K562 (cell line): ENCODE results near the gene PDRG1. TPM values are rescaled to one million over a fixed set of nuclear protein-coding genes. Genes with fewer than 3 reads are reported as not detected.

ENCODE experiments used
- ATAC-seq: fragments of 200-7000 bp; cut with Tn5 transposase; 3 replicates; pipeline ENCODE4 v1.9.1; 2020; ENCODE audit warnings: moderate library complexity
- BruUV-seq: library from RNA; stranded (reverse); fragments of 400-500 nt; replicated peaks from 2 replicates; lab custom pipeline; 2021; lab: Mats Ljungman, UMichigan
- CTCF ChIA-PET: fragments of 300-600 bp; formaldehyde crosslinking; extraction: SDS; loops from one replicate; lab custom pipeline; 2021; ENCODE audit warnings: low intra/inter-chr PET ratio; lab: Yijun Ruan, JAX
- POLR2A ChIA-PET: fragments of 300-600, 350-650 bp; sonication (Branson Sonifier 250); formaldehyde crosslinking; extraction: SDS; loops from one replicate; lab custom pipeline; 2021; ENCODE audit warnings: antibody characterized with exemption, inconsistent platforms; lab: Yijun Ruan, JAX
- DNase-seq, 4 experiments: peaks; one replicate each; pipeline versions ENCODE4 v3.0.0 to v3.0.0-alpha.2; 2011 to 2018; ENCODE audit warnings: low spot score in 3 of 4, mixed read lengths in 3 of 4; ENCODE audit errors: extremely low read depth in 1 of 4
- FAIRE-seq: peaks from 2 replicates; lab custom pipeline; 2011; peaks lifted over from hg19 to GRCh38; lab: Jason Lieb, UNC
- H2AFZ ChIP-seq: 2 replicates; pipeline ENCODE4 v1.6.0; 2011; ENCODE audit warnings: low read depth, low read length, control low read depth, inconsistent platforms
- H3K27ac ChIP-seq: fragments of 200-600 bp; 3 replicates; pipeline ENCODE4 v1.8.0; 2011; ENCODE audit warnings: low read depth, mild to moderate bottlenecking, control low read depth, inconsistent platforms, low read length, moderate library complexity, mixed read lengths; ENCODE audit errors: extremely low read depth
- H3K27me3 ChIP-seq, 2 experiments: fragments of 300-600 bp in 1 of 2; 2 replicates in 1 of 2; 3 replicates in 1 of 2; pipeline versions ENCODE4 v1.6.0 to v1.8.0; 2011; ENCODE audit warnings: inconsistent platforms in 2 of 2, low read length in 2 of 2, mild to moderate bottlenecking in 1 of 2, mixed read lengths in 1 of 2, moderate library complexity in 1 of 2; ENCODE audit not compliant: control insufficient read depth in 2 of 2, insufficient read depth in 2 of 2
- H3K36me3 ChIP-seq: fragments of 300-600 bp; 3 replicates; pipeline ENCODE4 v1.8.0; 2011; ENCODE audit warnings: mild to moderate bottlenecking, low read length, inconsistent platforms; ENCODE audit not compliant: control insufficient read depth, insufficient read depth
- H3K4me1 ChIP-seq, 2 experiments: fragments of 200-600 bp in 1 of 2; replicated peaks in 1 of 2; 2 replicates in 1 of 2; 3 replicates in 1 of 2; pipeline versions ENCODE4 v1.5.1 to v1.8.0; 2011; ENCODE audit warnings: inconsistent platforms in 2 of 2, low read length in 2 of 2, mild to moderate bottlenecking in 1 of 2, mixed read lengths in 1 of 2, moderate library complexity in 1 of 2; ENCODE audit not compliant: control insufficient read depth in 2 of 2, insufficient read depth in 2 of 2
- H3K4me2 ChIP-seq: 2 replicates; pipeline ENCODE4 v1.6.1; 2011; ENCODE audit warnings: low read length, control low read depth, inconsistent platforms, mixed read lengths; ENCODE audit not compliant: insufficient read depth
- H3K4me3 ChIP-seq: fragments of 200-600 bp; sonication (generic), shearing (Covaris generic); 2 replicates; pipeline ENCODE4 v1.5.1; 2016; ENCODE audit warnings: control low read depth, inconsistent platforms
- H3K79me2 ChIP-seq: fragments of 200-600 bp; 3 replicates; pipeline ENCODE4 v1.8.0; 2011; ENCODE audit warnings: low read length, inconsistent platforms; ENCODE audit not compliant: control insufficient read depth, insufficient read depth
- H3K9ac ChIP-seq, 2 experiments: 2 replicates each; pipeline versions ENCODE4 v1.6.0 to v1.6.1; 2011; ENCODE audit warnings: low read depth in 2 of 2, low read length in 2 of 2, control low read depth in 1 of 2, inconsistent platforms in 1 of 2, mild to moderate bottlenecking in 1 of 2, mixed read lengths in 1 of 2; ENCODE audit not compliant: insufficient read depth in 1 of 2
- H3K9me1 ChIP-seq: one replicate; pipeline ENCODE4 v1.6.0; 2011; ENCODE audit warnings: inconsistent platforms, mild to moderate bottlenecking, low read length, moderate library complexity; ENCODE audit not compliant: control insufficient read depth, insufficient read depth
- H3K9me3 ChIP-seq: replicated peaks from 2 replicates; pipeline ENCODE4 v1.5.1; 2011; ENCODE audit warnings: low read depth, low read length, inconsistent platforms; ENCODE audit not compliant: control insufficient read depth, insufficient read depth
- H4K20me1 ChIP-seq: replicated peaks from 2 replicates; pipeline ENCODE4 v1.6.1; 2011; ENCODE audit warnings: low read length, inconsistent platforms, mixed read lengths; ENCODE audit not compliant: control insufficient read depth, insufficient read depth
- CHD4 ChIP-seq: fragments of 200-600 bp; sonication (generic); IDR thresholded peaks from 3 replicates; pipeline ENCODE4 v1.6.1; 2012; ENCODE audit warnings: low read depth, mild to moderate bottlenecking, mixed read lengths, low read length, inconsistent platforms; ENCODE audit not compliant: insufficient read depth, insufficient replicate concordance, poor library complexity, severe bottlenecking
- CHD7 ChIP-seq: fragments of 200-600 bp; sonication (generic); IDR thresholded peaks from one replicate; pipeline ENCODE4 v1.6.1; 2012; ENCODE audit warnings: mild to moderate bottlenecking, low read depth, low read length, inconsistent platforms
- IRF9 ChIP-seq: fragments of 450-650 bp; IDR thresholded peaks from 2 replicates; pipeline ENCODE4 v1.6.1; 2016; ENCODE audit warnings: missing biosample characterization, missing genetic modification characterization
- NFATC3 ChIP-seq: fragments of 450-650 bp; IDR thresholded peaks from 2 replicates; pipeline ENCODE4 v1.6.1; 2017; ENCODE audit warnings: mild to moderate bottlenecking
- WGBS: fragments of 100-300 bp; shearing (Covaris generic); methylation state at CpG from one replicate; pipeline ENCODE4 v1.1.6; 2016; ENCODE audit warnings: low coverage, mixed read lengths; ENCODE audit not compliant: insufficient coverage; ENCODE audit errors: missing lambda C conversion rate; 5-methylcytosine and 5-hydroxymethylcytosine counted together
- in situ Hi-C: fragments of 300-500 bp; cut with MboI; formaldehyde crosslinking; loops from 4 replicates; pipeline ENCODE4 v1.15.0; 2018; ENCODE audit warnings: inconsistent platforms, mixed read lengths
- intact Hi-C: fragments of 100-400 bp; cut with micrococcal nuclease; formaldehyde crosslinking; loops from 2 replicates; pipeline ENCODE4 v1.14.2; 2022
- polyA plus RNA-seq, 8 experiments: library from polyadenylated mRNA; depleted of rRNA in 4 of 8; stranded (reverse) in 5 of 8; unstranded in 3 of 8; fragments of >200 nt; fragmentation: Nextera tagmentation in 2 of 8; fragmentation: Illumina TruSeq in 1 of 8; extraction: Ambion mirVana in 2 of 8; extraction: Trizol in 1 of 8; gene quantifications; 2 replicates each; pipeline versions ENCODE4 v1.2.1 to v1.2.3, GENCODE V29; 2011 to 2014; ENCODE audit warnings: inconsistent platforms in 1 of 8, missing spikeins in 1 of 8
- total RNA-seq, 7 experiments: library from RNA; depleted of rRNA in 6 of 7; stranded (reverse); fragments of >200 nt in 6 of 7; fragmentation: Illumina TruSeq in 2 of 7; extraction: Trizol in 2 of 7; gene quantifications; 2 replicates each; pipeline versions ENCODE4 v1.2.1 to v1.2.3, GENCODE V29; 2011 to 2021; ENCODE audit warnings: low replicate concordance in 1 of 7

Gene PDRG1
- total and polyA plus RNA-seq, 9 of the 15 experiments (the other 6 are each of a cell fraction or from before 2014, with no cell fraction given) = 12.6 to 58.6 (median 26.1) TPM

- no peak for TF ChIP-seq CHD4
Observed at GRCh38 chr20:31910071-31910803, 41.6 kb downstream of the PDRG1 start (continued).

GRCh38 chr20:31909253-31910070 lies 42.4 kb downstream of the PDRG1 start:
- peaks cover 0 to 3% of the 10 kb centered on the region in 2 experiments; a peak in 3 of 5 replicates for H3K4me1 ChIP-seq
- H2AFZ ChIP-seq = no peak overlapping the region
- H3K4me2 ChIP-seq = no peak overlapping the region
- no peaks in the 10 kb centered on the region for H3K79me2 ChIP-seq
- no peak overlapping the region for H3K9ac ChIP-seq
- no peak for ATAC-seq
- no TSS peak for BruUV-seq
- FAIRE-seq = no peak
- H3K4me3 ChIP-seq = no peak overlapping the region
- no peaks in the 10 kb centered on the region for H3K9me3 ChIP-seq
- DNase-seq = no peak
- in situ Hi-C loops (no loop called here), intact Hi-C loops (no loop called here)
- H3K36me3 ChIP-seq = no peaks in the 10 kb centered on the region
- no peak overlapping the region for H3K27ac ChIP-seq
- CTCF ChIA-PET = no interaction called here
- 46% methylated on average over 17 of the region's 17 CpGs for WGBS
- H4K20me1 ChIP-seq = no peaks in the 10 kb centered on the region
- POLR2A ChIA-PET = interaction anchor here (0.6 to 1.2 kb wide), 2 partner anchors 27 to 35 kb away, joined by 3 to 4 read pairs; no protein-coding TSS in a partner anchor
- H3K9me1 ChIP-seq = no peaks in the 10 kb centered on the region
- peaks cover 4 to 38% of the 10 kb centered on the region in 2 experiments; a peak in 4 of 5 replicates for H3K27me3 ChIP-seq
- TF ChIP-seq IRF9 (tag) = no peak
- TF ChIP-seq NFATC3 = no peak
- TF ChIP-seq CHD7 = no peak
